HepG2 (cell line): ENCODE results near the gene TRIM37. TPM values are rescaled to one million over a fixed set of nuclear protein-coding genes. Genes with fewer than 3 reads are reported as not detected.

ENCODE experiments used
- AHR ChIP-seq: IDR thresholded peaks from 2 replicates; pipeline ENCODE4 v1.6.1; 2018; ENCODE audit warnings: missing genetic modification reagents, missing compliant biosample characterization
- ATF7-NPFF ChIP-seq: sonication (generic); formaldehyde crosslinking; IDR thresholded peaks from 2 replicates; pipeline ENCODE4 v1.8.1; 2023; ENCODE audit warnings: mild to moderate bottlenecking, low read depth, missing genetic modification reagents, moderate library complexity
- BHLHE40 ChIP-seq: IDR thresholded peaks from 2 replicates; pipeline ENCODE4 v1.6.1; 2011; ENCODE audit warnings: low read length, improper control_type of control experiment
- CBX1 ChIP-seq: IDR thresholded peaks from one replicate; pipeline ENCODE4 v1.6.1; 2016; ENCODE audit warnings: antibody characterized with exemption, low read depth
- GATA4 ChIP-seq: sonication (generic); IDR thresholded peaks from 2 replicates; pipeline ENCODE4 v1.6.1; 2016; ENCODE audit warnings: antibody characterized with exemption, low read depth, borderline replicate concordance
- GLI4 ChIP-seq: sonication (generic); formaldehyde crosslinking; IDR thresholded peaks from 2 replicates; pipeline ENCODE4 v1.5.1; 2020; ENCODE audit warnings: missing genetic modification reagents, mild to moderate bottlenecking, moderate library complexity, borderline replicate concordance
- HDAC6 ChIP-seq: fragments of 200-600 bp; sonication (generic); IDR thresholded peaks from 2 replicates; pipeline ENCODE4 v1.7.0; 2017; ENCODE audit warnings: mild to moderate bottlenecking, antibody characterized with exemption, low read length, low read depth
- IRX3 ChIP-seq: sonication (generic); formaldehyde crosslinking; IDR thresholded peaks from 2 replicates; pipeline ENCODE4 v1.8.1; 2023; ENCODE audit warnings: mild to moderate bottlenecking, low read depth, missing genetic modification reagents, borderline replicate concordance
- RELA ChIP-seq: sonication (generic); formaldehyde crosslinking; IDR thresholded peaks from 2 replicates; pipeline ENCODE4 v1.4.0; 2020; ENCODE audit warnings: missing genetic modification reagents
- TAF15 ChIP-seq: fragments of 200-400 bp; formaldehyde crosslinking; IDR thresholded peaks from one replicate; pipeline ENCODE4 v1.6.1; 2018; ENCODE audit warnings: mild to moderate bottlenecking, low read depth, low read length; ENCODE audit not compliant: poor library complexity, severe bottlenecking
- YEATS2 ChIP-seq: sonication (generic); formaldehyde crosslinking; IDR thresholded peaks from 2 replicates; pipeline ENCODE4 v1.4.0; 2020; ENCODE audit warnings: missing genetic modification reagents, borderline replicate concordance
- ZNF230 ChIP-seq: sonication (generic); formaldehyde crosslinking; IDR thresholded peaks from 2 replicates; pipeline ENCODE4 v1.4.0; 2020; ENCODE audit warnings: mild to moderate bottlenecking, missing genetic modification reagents
- ZNF343 ChIP-seq: sonication (generic); formaldehyde crosslinking; IDR thresholded peaks from 2 replicates; pipeline ENCODE4 v1.4.0; 2020; ENCODE audit warnings: mild to moderate bottlenecking, missing genetic modification reagents
- polyA plus RNA-seq, 8 experiments: library from polyadenylated mRNA; depleted of rRNA in 3 of 8; stranded (reverse) in 7 of 8; unstranded in 1 of 8; fragments of >200 nt; fragmentation: Illumina TruSeq in 4 of 8; extraction: Trizol in 4 of 8; gene quantifications; 2 replicates each; pipeline versions ENCODE4 v1.2.1 to v1.2.3, GENCODE V29; 2011 to 2016; ENCODE audit warnings: low read depth in 4 of 8, missing spikeins in 1 of 8, mixed read lengths in 1 of 8; ENCODE audit not compliant: insufficient read depth in 1 of 8
- total RNA-seq, 5 experiments: library from RNA; depleted of rRNA; stranded (reverse); fragments of >200 nt; fragmentation: Illumina TruSeq; extraction: Trizol; gene quantifications; 2 replicates each; pipeline ENCODE4 v1.2.3, GENCODE V29; 2016; ENCODE audit warnings: low read depth in 1 of 5
- TF ChIP-seq, protein P1 (sequence below): sonication (generic); formaldehyde crosslinking; IDR thresholded peaks from 2 replicates; pipeline ENCODE4 v1.9.0; 2021; ENCODE audit warnings: missing genetic modification reagents, borderline replicate concordance
- TF ChIP-seq, protein P2 (sequence below), 2 experiments: sonication (generic) in 1 of 2; formaldehyde crosslinking in 1 of 2; IDR thresholded peaks; 2 replicates each; pipeline versions ENCODE4 v1.5.1 to v1.6.1; 2011 to 2020; ENCODE audit warnings: borderline replicate concordance in 1 of 2, low read depth in 1 of 2, low read length in 1 of 2, mild to moderate bottlenecking in 1 of 2, missing genetic modification reagents in 1 of 2, moderate library complexity in 1 of 2
- TF ChIP-seq, protein P3 (sequence below): sonication (generic); formaldehyde crosslinking; IDR thresholded peaks from 2 replicates; pipeline ENCODE4 v1.4.0; 2020; ENCODE audit warnings: mild to moderate bottlenecking, missing genetic modification reagents
- TF ChIP-seq, protein P4 (sequence below): sonication (generic); formaldehyde crosslinking; IDR thresholded peaks from 2 replicates; pipeline ENCODE4 v1.4.0; 2020; ENCODE audit warnings: missing genetic modification reagents, borderline replicate concordance

Gene TRIM37
- total and polyA plus RNA-seq, 2 of the 13 experiments (the other 11 are each of a cell fraction or from before 2014, with no cell fraction given): 12.4 to 39.1 TPM

DNA sequence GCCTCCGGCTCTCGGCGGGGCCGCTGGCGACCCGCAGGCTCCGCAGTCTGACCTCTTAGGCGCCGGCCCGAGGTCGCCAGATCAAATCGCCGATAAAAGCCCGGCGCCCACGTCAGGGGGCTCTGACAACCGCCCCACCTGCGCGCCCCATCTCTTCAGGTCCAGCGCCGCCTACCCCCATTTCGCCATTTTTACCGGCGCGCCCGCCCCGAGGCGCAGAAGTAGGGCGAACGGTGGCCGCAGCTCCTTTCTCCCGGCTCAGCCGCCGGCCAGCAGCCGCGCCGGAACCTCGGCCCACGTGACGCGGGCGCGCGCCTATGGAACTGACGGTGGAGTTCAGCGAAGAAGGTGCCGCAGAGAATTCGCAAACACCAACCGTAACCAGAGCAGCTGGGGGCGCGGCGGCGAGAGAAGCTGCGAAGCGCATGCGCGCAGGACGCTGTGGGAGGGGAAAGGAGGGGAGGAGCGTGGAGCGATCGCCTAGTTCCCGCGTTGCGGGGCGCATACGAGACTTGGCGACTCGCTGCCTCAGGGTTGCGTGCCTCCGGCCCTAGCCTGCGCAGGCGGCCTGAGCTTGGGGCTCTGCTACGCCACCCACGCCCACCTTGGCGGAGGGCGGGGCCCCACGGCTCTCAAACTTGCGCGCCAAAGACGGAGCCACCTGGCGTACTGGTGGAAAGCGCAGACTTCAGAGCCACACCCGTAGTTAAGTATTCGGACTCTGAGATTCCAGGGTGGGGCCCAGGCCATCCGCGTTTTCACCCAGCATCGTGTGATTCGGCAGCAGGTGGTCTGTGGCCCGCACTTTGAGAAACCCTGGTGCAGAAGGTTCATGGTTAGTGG lies at the start of gene TRIM37 (continued):
- peak; percentile 88 for TF ChIP-seq YEATS2 (CRISPR knock-in tag)
- TF ChIP-seq, protein P1, sequence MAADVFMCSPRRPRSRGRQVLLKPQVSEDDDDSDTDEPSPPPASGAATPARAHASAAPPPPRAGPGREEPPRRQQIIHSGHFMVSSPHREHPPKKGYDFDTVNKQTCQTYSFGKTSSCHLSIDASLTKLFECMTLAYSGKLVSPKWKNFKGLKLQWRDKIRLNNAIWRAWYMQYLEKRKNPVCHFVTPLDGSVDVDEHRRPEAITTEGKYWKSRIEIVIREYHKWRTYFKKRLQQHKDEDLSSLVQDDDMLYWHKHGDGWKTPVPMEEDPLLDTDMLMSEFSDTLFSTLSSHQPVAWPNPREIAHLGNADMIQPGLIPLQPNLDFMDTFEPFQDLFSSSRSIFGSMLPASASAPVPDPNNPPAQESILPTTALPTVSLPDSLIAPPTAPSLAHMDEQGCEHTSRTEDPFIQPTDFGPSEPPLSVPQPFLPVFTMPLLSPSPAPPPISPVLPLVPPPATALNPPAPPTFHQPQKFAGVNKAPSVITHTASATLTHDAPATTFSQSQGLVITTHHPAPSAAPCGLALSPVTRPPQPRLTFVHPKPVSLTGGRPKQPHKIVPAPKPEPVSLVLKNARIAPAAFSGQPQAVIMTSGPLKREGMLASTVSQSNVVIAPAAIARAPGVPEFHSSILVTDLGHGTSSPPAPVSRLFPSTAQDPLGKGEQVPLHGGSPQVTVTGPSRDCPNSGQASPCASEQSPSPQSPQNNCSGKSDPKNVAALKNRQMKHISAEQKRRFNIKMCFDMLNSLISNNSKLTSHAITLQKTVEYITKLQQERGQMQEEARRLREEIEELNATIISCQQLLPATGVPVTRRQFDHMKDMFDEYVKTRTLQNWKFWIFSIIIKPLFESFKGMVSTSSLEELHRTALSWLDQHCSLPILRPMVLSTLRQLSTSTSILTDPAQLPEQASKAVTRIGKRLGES: no peak; the same call in 1 of the 2 replicates
- TF ChIP-seq, protein P2, sequence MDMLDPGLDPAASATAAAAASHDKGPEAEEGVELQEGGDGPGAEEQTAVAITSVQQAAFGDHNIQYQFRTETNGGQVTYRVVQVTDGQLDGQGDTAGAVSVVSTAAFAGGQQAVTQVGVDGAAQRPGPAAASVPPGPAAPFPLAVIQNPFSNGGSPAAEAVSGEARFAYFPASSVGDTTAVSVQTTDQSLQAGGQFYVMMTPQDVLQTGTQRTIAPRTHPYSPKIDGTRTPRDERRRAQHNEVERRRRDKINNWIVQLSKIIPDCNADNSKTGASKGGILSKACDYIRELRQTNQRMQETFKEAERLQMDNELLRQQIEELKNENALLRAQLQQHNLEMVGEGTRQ (IDR thresholded peaks at IDR 0.05; ENCODE audit: low read depth, low read length): peak; percentile 95
- TF ChIP-seq, protein P2 (CRISPR knock-in tag; IDR thresholded peaks at IDR 0.05; ENCODE audit: borderline replicate concordance): peak; percentile 99
- TF ChIP-seq, protein P3, sequence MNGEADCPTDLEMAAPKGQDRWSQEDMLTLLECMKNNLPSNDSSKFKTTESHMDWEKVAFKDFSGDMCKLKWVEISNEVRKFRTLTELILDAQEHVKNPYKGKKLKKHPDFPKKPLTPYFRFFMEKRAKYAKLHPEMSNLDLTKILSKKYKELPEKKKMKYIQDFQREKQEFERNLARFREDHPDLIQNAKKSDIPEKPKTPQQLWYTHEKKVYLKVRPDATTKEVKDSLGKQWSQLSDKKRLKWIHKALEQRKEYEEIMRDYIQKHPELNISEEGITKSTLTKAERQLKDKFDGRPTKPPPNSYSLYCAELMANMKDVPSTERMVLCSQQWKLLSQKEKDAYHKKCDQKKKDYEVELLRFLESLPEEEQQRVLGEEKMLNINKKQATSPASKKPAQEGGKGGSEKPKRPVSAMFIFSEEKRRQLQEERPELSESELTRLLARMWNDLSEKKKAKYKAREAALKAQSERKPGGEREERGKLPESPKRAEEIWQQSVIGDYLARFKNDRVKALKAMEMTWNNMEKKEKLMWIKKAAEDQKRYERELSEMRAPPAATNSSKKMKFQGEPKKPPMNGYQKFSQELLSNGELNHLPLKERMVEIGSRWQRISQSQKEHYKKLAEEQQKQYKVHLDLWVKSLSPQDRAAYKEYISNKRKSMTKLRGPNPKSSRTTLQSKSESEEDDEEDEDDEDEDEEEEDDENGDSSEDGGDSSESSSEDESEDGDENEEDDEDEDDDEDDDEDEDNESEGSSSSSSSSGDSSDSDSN (CRISPR knock-in tag): peak; percentile 97
- TF ChIP-seq TAF15: no peak
- TF ChIP-seq IRX3 (CRISPR knock-in tag): peak; percentile 71; the same call in 1 of the 2 replicates
- peak; percentile 18; the same call in 1 of the 2 replicates for TF ChIP-seq GATA4
- TF ChIP-seq RELA (CRISPR knock-in tag): peak; percentile 60; the same call in 1 of the 2 replicates
- no peak for TF ChIP-seq CBX1
- peak; percentile 72; the same call in 1 of the 2 replicates for TF ChIP-seq ZNF230 (CRISPR knock-in tag)
- TF ChIP-seq HDAC6: no peak
- TF ChIP-seq AHR (CRISPR knock-in tag): peak; percentile 45; the same call in 1 of the 2 replicates
- peak; percentile 90 for TF ChIP-seq GLI4
- TF ChIP-seq BHLHE40: peak; percentile 60
- TF ChIP-seq, protein P4, sequence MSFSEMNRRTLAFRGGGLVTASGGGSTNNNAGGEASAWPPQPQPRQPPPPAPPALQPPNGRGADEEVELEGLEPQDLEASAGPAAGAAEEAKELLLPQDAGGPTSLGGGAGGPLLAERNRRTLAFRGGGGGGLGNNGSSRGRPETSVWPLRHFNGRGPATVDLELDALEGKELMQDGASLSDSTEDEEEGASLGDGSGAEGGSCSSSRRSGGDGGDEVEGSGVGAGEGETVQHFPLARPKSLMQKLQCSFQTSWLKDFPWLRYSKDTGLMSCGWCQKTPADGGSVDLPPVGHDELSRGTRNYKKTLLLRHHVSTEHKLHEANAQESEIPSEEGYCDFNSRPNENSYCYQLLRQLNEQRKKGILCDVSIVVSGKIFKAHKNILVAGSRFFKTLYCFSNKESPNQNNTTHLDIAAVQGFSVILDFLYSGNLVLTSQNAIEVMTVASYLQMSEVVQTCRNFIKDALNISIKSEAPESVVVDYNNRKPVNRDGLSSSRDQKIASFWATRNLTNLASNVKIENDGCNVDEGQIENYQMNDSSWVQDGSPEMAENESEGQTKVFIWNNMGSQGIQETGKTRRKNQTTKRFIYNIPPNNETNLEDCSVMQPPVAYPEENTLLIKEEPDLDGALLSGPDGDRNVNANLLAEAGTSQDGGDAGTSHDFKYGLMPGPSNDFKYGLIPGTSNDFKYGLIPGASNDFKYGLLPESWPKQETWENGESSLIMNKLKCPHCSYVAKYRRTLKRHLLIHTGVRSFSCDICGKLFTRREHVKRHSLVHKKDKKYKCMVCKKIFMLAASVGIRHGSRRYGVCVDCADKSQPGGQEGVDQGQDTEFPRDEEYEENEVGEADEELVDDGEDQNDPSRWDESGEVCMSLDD: 0 out of 2 replicates have a peak, but pooled peaks have one; percentile 52
- TF ChIP-seq ATF7-NPFF (CRISPR knock-in tag): peak; percentile 16; the same call in 1 of the 2 replicates
- peak; percentile 88 for TF ChIP-seq ZNF343 (CRISPR knock-in tag)
